ENCODE results near the gene NAPB.

DNA sequence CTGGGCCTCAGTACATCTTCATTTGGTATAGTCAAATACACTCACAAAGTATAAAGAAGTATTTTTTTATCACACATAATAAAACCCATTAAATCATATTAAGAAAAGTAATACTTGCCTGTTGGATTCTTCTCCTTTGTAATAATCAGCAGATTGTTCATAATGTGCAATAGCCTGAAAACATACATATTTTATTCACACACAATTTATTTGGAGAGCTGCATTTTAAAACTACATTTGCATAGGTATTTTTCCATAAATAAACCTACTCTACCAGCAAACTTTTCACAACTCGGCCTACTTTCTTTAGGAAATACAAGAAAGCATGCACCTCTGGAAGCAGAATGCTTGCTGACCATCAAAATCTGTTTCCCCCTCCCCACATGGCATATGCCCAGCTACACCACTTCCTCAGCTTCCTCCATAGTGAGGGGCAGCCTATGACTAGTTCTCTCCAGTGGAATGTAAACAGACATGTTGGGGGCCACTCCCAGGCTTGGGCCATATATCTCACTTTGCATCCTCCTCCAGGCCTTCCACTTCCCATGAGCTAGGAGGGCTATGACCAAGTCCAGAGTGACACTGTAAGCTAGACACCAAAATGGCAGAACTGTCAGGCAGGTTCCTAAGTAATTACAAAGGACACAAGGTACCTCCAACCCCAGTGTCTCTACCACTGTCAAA, 31.1 kb downstream of the NAPB start:
- TF ChIP-seq FOXP2 (optimal IDR thresholded peaks at IDR 0.05; ENCODE audit: borderline replicate concordance, extremely low read depth, extremely low read length, insufficient read depth) (no peak), POLR2AphosphoS5 (IDR thresholded peaks at IDR 0.05; ENCODE audit: low read depth, low read length) (no peak)
- TF ChIP-seq, protein P1, sequence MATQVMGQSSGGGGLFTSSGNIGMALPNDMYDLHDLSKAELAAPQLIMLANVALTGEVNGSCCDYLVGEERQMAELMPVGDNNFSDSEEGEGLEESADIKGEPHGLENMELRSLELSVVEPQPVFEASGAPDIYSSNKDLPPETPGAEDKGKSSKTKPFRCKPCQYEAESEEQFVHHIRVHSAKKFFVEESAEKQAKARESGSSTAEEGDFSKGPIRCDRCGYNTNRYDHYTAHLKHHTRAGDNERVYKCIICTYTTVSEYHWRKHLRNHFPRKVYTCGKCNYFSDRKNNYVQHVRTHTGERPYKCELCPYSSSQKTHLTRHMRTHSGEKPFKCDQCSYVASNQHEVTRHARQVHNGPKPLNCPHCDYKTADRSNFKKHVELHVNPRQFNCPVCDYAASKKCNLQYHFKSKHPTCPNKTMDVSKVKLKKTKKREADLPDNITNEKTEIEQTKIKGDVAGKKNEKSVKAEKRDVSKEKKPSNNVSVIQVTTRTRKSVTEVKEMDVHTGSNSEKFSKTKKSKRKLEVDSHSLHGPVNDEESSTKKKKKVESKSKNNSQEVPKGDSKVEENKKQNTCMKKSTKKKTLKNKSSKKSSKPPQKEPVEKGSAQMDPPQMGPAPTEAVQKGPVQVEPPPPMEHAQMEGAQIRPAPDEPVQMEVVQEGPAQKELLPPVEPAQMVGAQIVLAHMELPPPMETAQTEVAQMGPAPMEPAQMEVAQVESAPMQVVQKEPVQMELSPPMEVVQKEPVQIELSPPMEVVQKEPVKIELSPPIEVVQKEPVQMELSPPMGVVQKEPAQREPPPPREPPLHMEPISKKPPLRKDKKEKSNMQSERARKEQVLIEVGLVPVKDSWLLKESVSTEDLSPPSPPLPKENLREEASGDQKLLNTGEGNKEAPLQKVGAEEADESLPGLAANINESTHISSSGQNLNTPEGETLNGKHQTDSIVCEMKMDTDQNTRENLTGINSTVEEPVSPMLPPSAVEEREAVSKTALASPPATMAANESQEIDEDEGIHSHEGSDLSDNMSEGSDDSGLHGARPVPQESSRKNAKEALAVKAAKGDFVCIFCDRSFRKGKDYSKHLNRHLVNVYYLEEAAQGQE (IDR thresholded peaks at IDR 0.05; ENCODE audit: insufficient read depth in 1 of 2, low read depth in 2 of 2, low read length in 2 of 2), result no peak
